Coronary artery (tissue), 2 donors: ENCODE data around the gene GFRA4.

ENCODE experiments used
- DNase-seq: peaks from one replicate; pipeline ENCODE4 v3.0.0-alpha.2; 2017; ENCODE audit warnings: low spot score
- H3K27ac ChIP-seq, 2 donors: fragments of 200-600 bp; sonication (generic); one replicate each; pipeline ENCODE4 v1.5.1; 2016 to 2019
- H3K4me3 ChIP-seq: fragments of 200-600 bp; sonication (generic); 2 replicates; pipeline ENCODE4 v1.5.1; 2016; ENCODE audit warnings: mild to moderate bottlenecking, moderate library complexity
- CTCF ChIP-seq: fragments of 200-600 bp; sonication (generic); IDR thresholded peaks from one replicate; pipeline ENCODE4 v1.5.1; 2019; ENCODE audit warnings: antibody characterized with exemption

GFRA4 gene

DNA sequence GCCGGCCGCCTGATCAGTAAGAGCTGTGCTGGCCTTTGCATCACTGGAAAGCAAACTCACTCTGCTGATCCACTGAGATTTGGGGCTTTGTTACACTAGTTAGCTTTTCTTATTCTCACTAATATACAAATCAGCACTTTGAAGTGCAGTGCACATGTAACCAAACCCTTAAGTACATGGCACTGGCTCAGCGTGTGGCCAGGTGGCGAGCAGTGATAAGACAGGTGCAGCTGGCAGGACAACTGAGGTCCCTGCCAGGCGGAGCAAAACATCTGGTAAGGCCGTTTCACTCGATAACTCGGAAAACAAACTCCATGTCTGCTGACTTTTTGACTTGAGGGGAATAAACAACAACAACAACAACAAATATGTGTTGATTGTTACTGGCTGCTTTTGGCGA, 11.0 kb downstream of the GFRA4 start:
- no peak for DNase-seq
- H3K4me3 ChIP-seq: no peak overlapping the region
- no peak for TF ChIP-seq CTCF
- no peak overlapping the region for H3K27ac ChIP-seq

DNA sequence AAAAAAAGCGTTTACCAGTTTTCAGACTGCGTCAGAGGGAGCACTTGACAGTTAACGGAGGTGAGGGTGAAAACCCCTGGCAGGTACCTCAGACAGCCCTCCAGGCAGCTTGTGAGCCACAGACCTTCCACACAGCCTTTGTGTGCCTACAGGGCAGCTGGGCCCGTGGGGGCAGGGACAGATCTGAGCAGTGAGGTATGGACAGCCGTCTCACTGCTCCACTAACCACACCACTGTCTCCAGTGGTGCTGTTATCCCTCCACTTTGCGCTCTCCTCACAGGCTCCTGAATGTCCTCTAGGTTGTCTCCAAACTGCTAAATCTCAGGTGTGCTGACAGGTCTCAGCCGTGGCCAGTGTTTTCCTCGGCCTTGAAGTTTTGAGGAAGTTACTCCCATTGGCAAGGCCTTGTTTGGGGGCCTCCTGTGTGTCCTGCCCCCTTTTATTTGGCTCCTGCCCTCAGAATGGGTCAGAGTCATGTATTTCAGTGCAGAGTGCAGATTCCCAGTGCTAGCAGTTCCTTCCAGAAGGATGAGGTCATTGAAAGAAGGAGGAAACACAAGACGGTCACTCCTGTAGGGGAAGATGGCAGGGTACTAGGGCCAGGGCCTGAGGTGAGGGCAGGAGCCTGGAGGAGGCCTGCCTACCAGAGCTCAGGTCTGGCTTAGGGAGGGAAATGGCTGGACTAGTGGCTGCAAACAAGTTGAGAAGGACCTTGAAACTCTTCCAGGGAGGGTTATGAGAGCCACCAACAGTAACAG, 11.8 kb downstream of the GFRA4 start:
- no peak for DNase-seq
- no peak overlapping the region for H3K27ac ChIP-seq
- H3K4me3 ChIP-seq: no peak overlapping the region
- TF ChIP-seq CTCF: no peak

DNA sequence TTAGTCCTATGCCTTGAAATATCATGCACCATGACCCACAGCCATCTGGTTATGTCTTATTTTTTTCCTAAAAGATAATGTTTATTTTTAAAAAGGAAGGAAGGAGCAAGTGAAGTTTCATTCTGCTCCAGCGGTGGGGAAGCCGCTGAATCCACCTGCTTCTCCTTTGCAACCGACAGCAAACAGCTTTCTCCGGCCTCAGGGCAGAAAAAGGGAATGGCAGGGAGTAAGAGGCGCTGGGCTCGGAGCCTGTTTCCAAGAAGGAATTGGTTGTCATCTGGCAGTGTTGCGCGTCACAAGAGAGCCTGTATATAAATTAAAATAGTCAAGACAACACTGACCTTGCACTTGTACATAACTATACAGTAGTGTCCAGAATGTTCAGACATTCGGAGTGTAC, 14.2 kb downstream of the GFRA4 start:
- H3K27ac ChIP-seq: no peak overlapping the region
- no peak for DNase-seq
- no peak for TF ChIP-seq CTCF
- no peak overlapping the region for H3K4me3 ChIP-seq

DNA sequence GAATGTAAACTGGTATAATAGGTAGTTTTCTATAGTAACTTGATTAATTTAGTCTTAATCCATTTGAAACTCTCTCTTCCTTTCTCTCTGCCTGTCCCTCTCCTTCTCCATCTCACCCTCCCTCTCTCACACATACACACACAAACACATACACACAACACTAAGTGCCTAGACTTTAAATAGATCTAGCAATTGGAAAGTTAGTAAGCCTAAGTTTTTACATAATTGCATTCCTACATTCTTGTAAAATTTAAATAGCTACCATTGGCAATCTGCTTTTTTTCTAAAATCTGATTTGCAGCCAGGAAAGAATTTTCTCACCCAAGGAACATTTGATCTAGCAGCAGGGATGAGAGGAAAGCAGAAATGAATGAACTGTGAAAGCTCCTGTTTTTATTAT, 15.7 kb downstream of the GFRA4 start:
- TF ChIP-seq CTCF: no peak
- no peak for DNase-seq
- no peak overlapping the region for H3K4me3 ChIP-seq
- no peak overlapping the region for H3K27ac ChIP-seq

GRCh38 chr20:3646651-3647050, 16.5 kb downstream of the GFRA4 start:
- no peak for TF ChIP-seq CTCF
- H3K4me3 ChIP-seq: no peak overlapping the region
- no peak for DNase-seq
- no peak overlapping the region for H3K27ac ChIP-seq

DNA sequence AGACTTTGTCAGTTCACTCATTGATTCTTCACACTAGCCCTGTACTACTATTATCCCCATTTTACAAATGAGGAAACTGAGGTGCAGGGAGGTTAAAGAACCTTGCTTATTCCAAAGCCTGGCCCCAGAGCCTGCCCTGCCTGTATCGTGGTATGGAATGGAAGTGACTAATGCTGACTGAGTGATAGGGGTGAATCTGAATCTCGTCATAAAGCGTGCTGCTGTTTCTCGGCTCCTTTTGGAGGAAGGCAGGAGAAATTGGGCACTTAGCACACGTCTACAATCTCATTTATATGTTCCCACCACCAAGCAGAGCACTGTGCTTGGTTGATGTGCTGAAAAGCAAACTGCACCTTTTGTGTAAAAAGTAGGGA, 17.1 kb downstream of the GFRA4 start:
- TF ChIP-seq CTCF: no peak
- no peak overlapping the region for H3K4me3 ChIP-seq
- H3K27ac ChIP-seq: no peak overlapping the region
- no peak for DNase-seq

- no peak for DNase-seq
- Histone ChIP-seq H3K27ac (no peak overlapping the region), H3K4me3 (no peak overlapping the region)
- TF ChIP-seq CTCF: no peak
Measured at GRCh38 chr20:3645309-3646066, 17.7 kb downstream of the GFRA4 start.
